ENCODE data around the gene SMIM14.

- TF ChIP-seq CTCF (conservative IDR thresholded peaks at IDR 0.05 in 1 of 2, IDR thresholded peaks at IDR 0.05 in 1 of 2; ENCODE audit: low read depth in 1 of 2, low read length in 2 of 2) (no peak), EZH2 (IDR thresholded peaks at IDR 0.05; ENCODE audit: low read length, missing control alignments) (no peak)
These were observed 112.6 kb downstream of the SMIM14 start for GRCh38 chr4:39525822-39526690.
